GM21619 (cell line): Measurements from ENCODE around the gene CCSER1.
"Not testable (repeated sequence)": the region's sequence is repeated elsewhere in the genome, so short reads cannot be mapped to it uniquely, and the experiment has no call there.

Experiments
- ATAC-seq: cut with Tn5 transposase; IDR thresholded peaks from one replicate; pipeline ENCODE4 v1.9.1; 2021; ENCODE audit not compliant: unreplicated experiment

Gene CCSER1

GRCh38 chr4:90798948-90799347 is 671.8 kb downstream of the CCSER1 start:
- ATAC-seq, result no peak

- no peak for ATAC-seq
Observed at GRCh38 chr4:90799895-90800294, 672.7 kb downstream of the CCSER1 start.

GRCh38 chr4:90815569-90815968 is 688.4 kb downstream of the CCSER1 start:
- no peak for ATAC-seq

- ATAC-seq, result no peak
Observed at GRCh38 chr4:90816754-90817153, 689.6 kb downstream of the CCSER1 start.

GRCh38 chr4:90824266-90825150 is 697.3 kb downstream of the CCSER1 start:
- ATAC-seq, result peak; percentile 75

GRCh38 chr4:90825849-90826248 is 698.7 kb downstream of the CCSER1 start:
- no peak for ATAC-seq

- no peak for ATAC-seq
Observed at GRCh38 chr4:90833706-90834105, 706.5 kb downstream of the CCSER1 start.

GRCh38 chr4:90837241-90837640 is 710.0 kb downstream of the CCSER1 start:
- no peak for ATAC-seq

GRCh38 chr4:90838859-90839258 is 711.7 kb downstream of the CCSER1 start:
- not testable (repeated sequence) for ATAC-seq

- no peak for ATAC-seq
Observed at GRCh38 chr4:90840291-90840690, 713.1 kb downstream of the CCSER1 start.

- ATAC-seq, result no peak
Observed at GRCh38 chr4:90840828-90841227, 713.6 kb downstream of the CCSER1 start.

GRCh38 chr4:90841676-90842075 is 714.5 kb downstream of the CCSER1 start:
- no peak for ATAC-seq

- ATAC-seq, result peak; percentile 97
Observed at GRCh38 chr4:90842960-90843359, 715.8 kb downstream of the CCSER1 start.

- no peak for ATAC-seq
Observed at GRCh38 chr4:90844241-90844640, 717.0 kb downstream of the CCSER1 start.

- ATAC-seq, result peak; percentile 32
Observed at GRCh38 chr4:90845777-90846176, 718.6 kb downstream of the CCSER1 start.

- no peak for ATAC-seq
Observed at GRCh38 chr4:90852237-90852636, 725.0 kb downstream of the CCSER1 start.

- ATAC-seq, result no peak
Observed at GRCh38 chr4:90855111-90855510, 727.9 kb downstream of the CCSER1 start.

GRCh38 chr4:90857081-90857820 is 730.1 kb downstream of the CCSER1 start:
- ATAC-seq, result no peak

- no peak for ATAC-seq
Observed at GRCh38 chr4:90875791-90876190, 748.6 kb downstream of the CCSER1 start.

GRCh38 chr4:90876296-90876695 is 749.1 kb downstream of the CCSER1 start:
- ATAC-seq, result no peak

- ATAC-seq, result no peak
Observed at GRCh38 chr4:90883519-90883918, 756.3 kb downstream of the CCSER1 start.

GRCh38 chr4:90888571-90888970 is 761.4 kb downstream of the CCSER1 start:
- no peak for ATAC-seq
